SKM-1 treated with dmso at 0.1 percent for 144 hours (cell line): ENCODE results near the gene CNTNAP5.

Experiments
- DNase-seq: peaks from one replicate; lab custom pipeline; 2025; ENCODE audit not compliant: unreplicated experiment; lab: John Stamatoyannopoulos, UW

Gene CNTNAP5

DNA sequence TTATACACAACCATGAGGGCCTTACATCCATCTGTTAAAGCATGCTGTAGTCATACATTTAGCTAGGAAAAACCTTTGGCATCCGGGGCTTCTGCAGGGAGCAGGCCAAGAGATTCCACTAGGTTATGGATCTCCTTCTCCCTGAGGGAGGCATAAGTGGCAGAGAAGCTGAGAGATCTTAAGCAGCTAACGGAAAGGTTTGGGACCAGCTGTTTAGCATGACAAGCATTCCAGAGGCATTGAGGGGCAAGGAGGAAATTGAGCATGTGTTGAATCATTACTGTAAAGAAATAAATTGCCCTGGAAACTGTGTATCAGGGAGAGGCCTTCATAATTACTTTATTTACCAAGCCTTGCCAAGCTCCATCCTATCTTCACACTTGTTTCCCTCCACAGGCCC is 643.1 kb downstream of the CNTNAP5 start:
- DNase-seq, result no peak

DNA sequence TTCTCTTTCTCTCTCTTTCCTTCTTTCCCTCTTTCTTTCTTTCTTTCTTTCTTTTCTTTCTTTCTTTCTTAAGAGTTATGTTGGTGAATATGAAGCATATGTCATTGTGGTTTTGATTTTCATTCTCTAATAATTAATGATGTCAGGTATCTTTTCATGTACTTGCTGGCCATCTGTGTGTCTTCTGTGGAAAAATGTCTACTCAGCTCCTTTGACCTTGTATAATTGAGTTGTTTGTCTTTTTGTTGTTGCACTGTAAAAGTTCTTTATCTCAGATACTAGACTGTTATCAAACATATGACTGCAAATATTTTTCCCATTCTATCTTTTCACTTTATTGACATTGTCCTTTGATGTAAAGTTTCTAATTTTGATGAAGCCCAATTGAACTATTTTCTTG is 645.1 kb downstream of the CNTNAP5 start:
- no peak for DNase-seq

DNA sequence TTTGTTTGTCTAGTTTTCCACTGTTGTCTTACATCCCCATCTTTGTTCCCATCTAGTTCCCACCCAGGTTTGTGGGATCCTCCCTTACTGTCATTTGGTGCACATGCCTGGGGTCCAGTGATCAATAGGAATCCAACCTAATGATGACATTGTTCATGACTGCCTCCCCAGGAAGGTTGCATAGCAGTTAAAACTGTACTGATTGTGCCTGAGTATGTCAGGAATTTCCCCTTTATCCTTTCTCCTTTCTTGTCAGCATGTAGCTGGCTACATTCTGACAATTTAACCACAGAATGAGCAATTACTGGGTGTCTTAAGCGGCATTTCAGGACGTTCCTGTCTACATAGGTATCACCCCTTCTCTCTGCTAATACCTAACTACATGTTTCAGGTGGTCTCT is 653.0 kb downstream of the CNTNAP5 start:
- no peak for DNase-seq

DNA sequence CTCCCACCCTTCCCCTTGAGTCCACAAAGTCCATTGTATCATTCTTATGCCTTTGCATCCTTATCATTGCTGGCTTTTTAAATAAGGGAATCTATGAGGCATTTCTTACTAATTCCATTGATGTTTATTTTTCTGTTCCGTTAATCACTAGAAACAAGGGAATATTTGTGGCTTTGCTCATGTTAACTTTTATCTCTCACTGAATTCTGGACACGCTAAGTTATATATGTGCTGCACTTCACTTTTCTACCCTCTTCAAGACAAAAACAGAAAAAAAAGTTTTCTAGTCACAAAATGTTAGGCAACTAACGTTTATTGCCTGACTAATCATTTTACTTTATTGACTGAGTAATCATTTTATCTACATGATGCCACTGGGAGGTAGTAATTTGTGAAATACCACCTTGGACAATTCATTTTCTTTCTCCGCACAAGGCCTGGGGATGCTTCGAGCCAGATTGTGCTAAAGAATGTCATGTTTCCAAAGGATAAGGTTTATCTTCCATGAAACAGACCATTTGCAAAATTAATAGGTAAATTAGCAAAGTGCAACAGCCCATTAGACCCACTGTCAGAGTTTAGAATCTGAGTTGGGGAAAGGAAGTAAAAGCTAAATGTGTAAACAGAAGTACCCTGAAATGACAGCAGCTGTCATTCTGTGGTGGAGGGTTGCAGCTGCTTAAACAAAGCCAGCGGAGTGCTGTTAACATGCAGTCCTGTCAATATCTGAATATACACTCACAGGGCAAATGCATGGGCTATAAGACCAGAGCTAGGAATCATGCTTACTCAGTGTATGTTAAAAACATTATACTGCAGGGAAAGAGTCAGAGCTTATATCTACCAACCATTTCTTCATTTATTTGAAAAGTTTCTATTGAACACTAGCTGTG is 658.7 kb downstream of the CNTNAP5 start:
- no peak for DNase-seq

DNA sequence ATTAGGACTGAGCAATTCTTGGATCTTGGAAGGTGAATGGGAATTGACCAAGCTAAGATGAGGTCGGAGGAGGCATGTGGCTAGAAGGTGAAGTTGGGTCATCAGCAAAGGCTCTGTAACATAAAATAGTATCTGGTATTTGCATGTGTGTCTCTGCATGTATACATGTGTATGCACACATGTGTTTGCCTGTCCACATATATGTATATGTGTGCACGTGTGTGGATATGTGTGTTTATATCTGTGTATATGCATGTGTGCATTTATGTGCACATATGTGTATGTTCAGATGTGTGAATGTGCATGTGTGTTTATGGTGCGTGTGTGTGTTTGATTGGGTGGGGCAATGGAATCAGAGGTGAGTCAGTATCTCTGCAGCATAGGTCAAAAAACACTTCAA is 664.3 kb downstream of the CNTNAP5 start:
- DNase-seq, result no peak

DNA sequence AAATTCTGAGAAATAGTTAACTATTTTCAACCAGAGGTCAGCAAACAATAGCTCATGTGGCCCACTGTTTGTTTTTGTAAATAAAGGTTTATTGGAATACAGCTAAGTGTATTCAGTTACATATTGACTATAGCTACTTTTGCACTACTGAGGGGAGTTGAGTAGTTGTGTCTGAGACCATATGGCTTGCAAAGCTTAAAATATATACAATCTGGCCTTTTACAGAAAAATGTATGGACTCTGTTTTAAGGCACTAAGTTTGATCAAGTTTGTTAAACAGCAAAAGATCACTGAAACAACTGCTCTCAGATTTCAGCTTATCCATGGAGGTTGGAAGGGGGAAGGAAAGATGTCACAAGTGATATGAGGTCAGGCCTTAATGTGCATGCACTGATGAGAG is 667.1 kb downstream of the CNTNAP5 start:
- DNase-seq, result no peak

DNA sequence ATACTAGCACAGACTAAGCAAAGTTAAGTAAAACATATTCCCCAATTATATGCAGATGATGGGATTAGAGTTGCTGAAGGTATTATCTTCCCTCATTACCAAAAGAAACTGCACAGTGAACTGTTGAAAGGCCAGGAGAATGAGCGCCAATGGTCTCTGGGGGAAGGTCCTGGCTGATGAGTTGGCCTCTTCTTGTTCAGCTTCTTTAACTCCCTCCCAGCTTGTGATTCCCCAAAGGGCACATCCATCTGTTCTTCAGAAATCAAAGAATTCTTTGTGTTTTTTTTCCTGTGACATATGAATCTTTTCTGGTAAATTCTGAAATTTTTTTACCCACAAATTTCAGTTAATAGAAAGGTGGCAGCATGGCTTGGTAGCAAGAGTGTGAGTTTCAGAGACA is 667.6 kb downstream of the CNTNAP5 start:
- no peak for DNase-seq

DNA sequence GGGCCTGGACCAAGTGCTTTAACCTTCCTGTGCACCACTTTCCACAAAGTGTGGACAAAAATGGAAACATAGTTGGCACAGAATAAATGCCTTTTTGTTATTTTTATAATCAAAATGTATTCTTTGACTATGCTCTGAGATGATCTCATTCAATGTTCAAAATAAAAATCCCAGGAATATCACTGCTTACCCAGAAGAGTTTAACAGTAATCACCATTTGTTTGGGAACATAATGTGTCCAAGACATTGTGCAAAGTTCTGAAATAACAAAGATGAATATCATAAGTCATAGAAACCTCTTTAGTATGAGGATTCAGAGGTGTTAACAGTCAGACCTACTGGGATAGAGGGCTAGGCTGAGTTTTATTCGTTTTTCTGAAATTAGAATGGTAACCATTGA is 668.1 kb downstream of the CNTNAP5 start:
- no peak for DNase-seq

DNA sequence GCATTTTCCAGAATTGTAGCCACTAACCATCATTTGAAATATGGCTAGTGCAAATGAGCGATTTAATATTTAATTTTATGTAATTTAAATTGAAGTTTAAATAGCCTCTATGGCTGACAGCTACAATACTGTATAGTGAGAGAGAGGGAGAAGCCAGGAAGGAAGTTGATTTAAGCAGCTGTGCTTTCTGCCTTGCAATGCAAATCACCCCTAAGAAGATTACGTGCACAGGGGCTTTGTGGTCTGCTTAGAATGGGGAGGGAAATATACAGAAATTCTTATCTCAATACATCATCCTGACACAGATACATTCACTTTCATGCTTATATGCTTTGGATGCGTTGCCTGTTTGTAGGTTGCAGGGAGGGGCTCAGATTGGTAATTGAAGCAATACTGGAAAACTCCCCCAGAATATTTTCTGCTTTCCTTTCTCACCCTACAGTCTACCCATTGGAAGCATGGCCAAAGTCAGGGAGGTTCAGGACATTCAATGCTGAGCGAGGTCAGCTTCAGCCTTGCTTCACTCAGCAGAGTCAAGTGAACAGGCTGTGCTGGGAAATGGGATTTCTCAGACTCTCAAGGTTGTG is 674.0 kb downstream of the CNTNAP5 start:
- DNase-seq, result no peak

DNA sequence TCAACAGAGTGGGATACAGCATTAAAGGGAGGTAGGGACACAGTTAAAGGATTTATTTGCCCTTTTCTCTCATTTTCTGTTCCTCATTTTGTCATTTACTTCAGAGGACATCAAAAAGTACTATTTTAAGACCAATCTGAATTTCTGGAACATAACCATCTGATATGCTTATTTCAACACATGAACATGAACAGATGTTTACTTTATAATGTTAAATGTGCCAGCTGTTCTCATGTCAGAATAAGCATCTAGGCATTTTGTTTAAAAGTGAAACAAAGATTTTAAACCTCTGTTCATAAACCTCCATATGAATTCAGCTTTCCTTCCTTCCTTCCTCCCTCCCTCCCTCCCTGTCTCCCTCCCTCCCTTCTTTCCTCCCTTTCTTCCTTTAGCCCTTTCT is 677.7 kb downstream of the CNTNAP5 start:
- no peak for DNase-seq

DNA sequence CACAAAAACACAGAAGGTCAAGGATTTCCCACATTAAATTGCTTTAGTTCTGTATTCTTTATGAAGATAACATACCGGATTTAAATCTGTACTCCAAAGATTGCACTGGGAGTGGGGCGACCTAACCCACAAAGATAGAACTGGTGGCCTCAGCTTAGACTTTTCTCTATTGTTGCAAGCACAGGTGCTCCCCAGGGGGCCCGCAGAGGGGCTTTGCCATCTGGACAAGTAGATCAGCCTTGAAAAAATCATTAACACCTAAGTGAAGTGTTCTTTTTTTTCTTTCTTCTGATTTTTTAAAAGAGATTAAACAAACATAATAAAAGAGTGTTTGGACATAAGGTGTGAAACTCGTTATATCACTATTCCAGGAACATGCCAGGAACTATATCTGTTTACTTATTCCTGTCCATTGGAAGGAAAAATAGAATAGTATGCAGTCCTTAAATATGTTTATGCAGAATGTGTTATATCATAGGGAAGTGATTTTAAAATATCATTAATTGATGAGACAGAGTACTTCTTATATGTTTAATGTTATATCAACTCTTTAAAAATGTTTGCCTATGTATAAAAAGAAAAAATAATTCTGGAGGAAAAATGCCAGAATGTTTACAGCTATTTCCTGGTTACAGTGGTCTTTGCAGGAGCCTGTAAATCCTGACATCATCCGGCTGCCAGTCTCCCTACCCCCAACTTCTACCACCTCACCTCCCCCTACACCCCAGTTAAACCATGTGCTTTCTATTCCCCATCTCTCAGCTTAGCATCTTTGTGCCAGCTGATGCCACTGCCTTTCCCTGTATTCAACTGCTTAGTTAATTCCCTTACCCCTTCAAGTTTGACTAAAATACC is 679.2 kb downstream of the CNTNAP5 start:
- DNase-seq, result no peak

DNA sequence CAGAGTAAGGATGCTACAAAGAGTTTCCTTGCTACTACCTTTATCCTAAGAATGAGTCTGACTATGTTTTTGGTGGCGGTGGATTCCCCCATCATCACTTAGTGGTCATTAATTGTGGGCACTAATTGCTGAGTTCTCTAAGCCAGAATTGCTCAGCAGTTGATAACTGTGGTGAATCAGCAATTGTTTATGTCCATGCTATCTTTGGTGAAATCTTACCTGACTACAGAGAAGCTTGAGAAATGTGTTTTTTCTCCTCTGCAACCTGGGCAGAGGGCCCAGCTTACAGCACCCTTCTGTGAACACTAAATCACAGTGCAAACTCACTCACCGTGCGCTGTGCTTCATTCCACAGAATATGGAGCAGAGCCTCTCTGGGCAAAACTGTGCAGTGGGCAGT is 683.6 kb downstream of the CNTNAP5 start:
- no peak for DNase-seq

DNA sequence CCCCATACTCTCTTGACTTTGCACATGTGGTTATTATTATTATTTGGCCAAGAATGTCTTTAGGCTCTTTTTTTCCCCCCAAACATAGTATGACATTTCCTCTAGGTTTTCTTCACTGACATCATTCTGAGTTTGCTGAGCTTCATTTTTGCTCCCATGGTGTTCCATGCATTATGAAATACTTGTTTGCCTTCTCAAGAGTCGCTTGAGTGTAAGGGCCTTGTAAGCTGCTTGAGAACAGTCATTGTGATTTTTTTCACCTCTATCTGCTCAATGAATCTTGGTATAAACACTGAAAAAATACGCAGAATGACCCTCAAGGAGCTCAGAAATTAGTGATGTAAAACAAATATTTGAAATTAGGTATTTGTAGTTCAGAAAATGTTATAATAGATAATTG is 688.9 kb downstream of the CNTNAP5 start:
- DNase-seq, result no peak

DNA sequence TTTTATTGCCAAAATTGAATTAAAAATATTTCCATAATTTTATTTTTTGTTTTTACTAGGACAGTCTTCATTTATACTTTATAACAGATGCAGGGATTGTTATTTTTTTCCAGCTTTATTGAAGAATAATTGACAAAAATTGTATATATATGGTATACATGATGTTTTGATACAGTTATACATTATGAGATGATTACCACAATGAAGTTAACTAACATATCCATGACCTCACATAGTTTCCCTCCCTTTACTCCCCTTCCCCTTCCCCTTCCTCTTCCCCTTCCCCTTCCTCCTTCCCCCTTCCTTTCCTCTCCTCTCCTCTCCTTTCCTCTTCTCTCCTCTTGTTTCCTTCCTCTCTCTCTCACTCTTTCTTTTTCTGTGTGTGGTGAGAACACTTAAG is 700.1 kb downstream of the CNTNAP5 start:
- no peak for DNase-seq

DNA sequence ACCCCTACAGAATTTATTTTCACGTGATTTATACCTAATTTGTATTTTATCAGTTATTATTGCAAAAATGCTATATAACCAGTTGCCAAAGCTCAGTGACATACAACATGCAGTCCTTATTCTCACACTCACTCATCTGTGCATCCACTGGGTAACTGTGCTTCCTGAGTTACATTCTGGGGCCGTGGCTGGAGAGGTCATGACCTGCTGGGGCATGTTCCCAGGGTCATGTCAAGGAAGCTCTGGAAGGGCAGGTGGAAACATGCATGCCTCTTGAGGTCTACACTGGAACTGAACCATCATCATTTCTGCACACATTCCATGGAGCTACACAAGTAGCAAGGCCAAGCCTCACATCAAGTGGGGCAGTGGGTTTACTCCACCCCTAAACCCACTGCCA is 715.5 kb downstream of the CNTNAP5 start:
- no peak for DNase-seq

DNA sequence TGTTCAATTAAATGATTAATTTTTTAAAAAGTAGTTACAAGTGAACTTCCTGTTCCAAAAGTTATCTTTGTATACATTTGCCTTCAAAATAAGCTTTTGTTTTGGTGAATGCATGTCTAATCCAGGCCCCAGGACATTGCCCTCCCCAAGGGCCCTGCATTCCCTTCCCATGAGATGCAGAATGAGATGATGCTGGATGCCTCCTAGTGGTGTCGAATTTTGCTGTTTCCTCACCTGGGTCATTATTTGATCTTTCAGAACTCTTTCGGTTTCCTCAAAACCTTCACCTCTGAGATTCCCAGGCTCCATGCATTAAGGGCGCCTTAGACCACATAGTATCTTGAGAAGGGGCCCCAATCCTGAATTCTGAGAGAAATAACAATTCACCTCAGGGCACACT is 728.8 kb downstream of the CNTNAP5 start:
- no peak for DNase-seq

DNA sequence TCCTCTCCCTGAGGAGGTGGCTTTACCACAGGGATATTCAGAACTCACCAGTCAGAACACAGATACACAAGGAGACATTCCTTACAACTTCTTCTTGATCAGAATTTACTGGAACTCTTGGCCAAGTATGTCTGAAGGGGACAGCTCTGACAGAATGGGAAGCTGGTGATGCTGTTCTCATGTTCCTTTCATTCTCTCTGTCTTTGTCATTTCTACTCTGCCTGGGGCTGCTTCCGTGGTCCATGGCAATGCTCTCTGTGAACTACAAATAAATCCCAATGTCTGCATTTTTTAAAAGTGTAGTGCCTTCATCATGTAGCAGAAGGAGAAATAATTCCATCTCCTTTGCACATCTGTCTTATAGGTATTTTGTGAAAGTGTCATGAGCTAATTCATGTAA is 730.3 kb downstream of the CNTNAP5 start:
- DNase-seq, result no peak

DNA sequence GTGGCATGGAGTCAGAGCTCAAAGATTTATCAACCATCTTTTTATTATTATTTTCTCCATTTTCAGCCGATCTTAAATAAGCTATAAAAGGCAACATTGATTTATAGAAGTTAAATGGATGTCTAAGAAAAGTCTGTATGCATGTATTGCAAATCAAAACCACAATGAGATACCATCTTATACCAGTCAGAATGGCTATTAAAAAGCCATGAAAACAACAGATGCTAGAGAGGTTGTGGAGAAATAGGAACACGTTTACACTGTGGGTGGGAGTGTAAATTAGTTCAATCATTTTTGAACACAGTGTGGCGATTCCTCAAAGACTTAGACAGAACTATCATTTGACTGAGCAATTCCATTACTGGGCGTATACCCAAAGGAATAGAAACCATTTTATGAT is 731.0 kb downstream of the CNTNAP5 start:
- DNase-seq, result no peak

DNA sequence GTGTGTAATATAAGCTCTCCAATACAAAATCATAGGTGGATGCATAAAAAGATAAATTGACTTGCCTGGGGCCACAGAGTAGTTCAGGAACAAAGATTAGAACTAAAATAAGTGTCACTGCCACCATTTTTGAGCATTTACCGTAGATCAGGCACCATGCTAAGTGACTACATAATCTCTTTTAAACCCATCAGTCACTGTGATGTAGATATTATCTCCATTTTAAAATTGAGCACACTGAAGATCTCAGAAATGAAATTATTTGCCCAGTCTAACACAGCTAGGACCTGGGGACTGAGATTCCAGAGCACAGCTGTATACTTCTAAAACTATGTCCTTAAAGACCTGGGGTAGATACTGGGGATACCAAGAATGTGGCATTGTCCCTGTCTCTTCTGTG is 737.3 kb downstream of the CNTNAP5 start:
- DNase-seq, result no peak

DNA sequence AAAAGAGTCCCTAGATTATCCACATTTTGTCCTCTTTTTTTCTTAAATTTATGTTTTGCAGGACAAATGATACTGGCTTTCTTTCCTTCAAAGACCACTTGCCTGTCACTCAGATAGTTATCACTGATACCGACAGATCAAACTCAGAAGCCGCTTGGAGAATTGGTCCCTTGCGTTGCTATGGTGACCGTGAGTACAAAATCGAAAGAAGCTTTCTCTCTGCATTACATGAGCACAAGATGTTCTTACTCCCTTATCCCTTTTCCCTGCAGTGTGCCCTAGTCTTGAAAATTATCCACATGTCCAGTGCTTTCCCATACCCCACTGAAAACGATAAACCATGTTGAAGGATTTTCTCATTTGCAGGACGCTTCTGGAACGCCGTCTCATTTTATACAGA is 738.5 kb downstream of the CNTNAP5 start:
- no peak for DNase-seq

DNA sequence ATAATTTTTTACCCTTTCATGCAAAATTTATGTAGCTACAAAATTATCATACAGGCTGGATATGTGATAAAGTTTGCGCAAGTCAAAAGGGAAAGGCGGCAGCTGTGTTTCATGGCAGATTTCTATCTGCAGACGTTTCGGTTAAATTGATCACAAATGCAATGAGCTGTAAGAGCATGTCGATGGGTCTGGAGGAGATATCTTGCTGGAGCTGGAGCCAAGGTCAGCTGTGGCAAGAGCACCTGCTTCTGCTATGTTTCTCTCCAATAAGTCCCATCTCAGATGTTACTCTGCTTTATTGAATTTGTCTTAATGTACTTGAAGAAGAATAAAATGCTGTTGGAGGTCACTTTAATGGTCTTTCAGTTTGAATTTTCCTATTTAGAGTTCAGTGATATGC is 749.7 kb downstream of the CNTNAP5 start:
- no peak for DNase-seq

DNA sequence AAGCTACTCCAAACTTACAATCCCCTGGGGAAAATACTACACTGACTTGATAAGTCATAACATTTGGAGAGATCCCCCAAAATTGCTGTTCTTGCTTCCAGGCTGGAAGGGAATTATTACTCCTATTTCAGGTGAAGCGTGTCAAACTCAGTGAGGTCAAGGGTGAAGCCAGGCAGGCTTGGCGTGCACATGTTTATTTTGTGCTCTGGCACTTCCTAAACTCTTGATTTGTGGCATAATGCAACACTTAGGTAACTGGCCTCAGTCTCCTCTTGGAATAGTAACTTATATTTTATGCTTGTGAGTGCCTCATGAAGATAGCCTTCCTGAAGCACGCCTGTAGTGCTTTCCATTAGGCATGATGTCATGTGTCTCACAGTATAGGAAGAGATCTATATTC is 751.2 kb downstream of the CNTNAP5 start:
- no peak for DNase-seq
